NT2/D1 (cell line): ENCODE data around the gene APOBR.

Experiments
- DNase-seq: peaks from one replicate; pipeline ENCODE4 v3.0.0-alpha.2; 2011; ENCODE audit warnings: low read depth, low spot score
- H3K27me3 ChIP-seq: 2 replicates; pipeline ENCODE4 v1.6.0; 2011; ENCODE audit warnings: mild to moderate bottlenecking; ENCODE audit not compliant: insufficient read length, insufficient read depth
- H3K36me3 ChIP-seq: 2 replicates; pipeline ENCODE4 v1.6.1; 2011; ENCODE audit warnings: mild to moderate bottlenecking, low read length, mixed read lengths; ENCODE audit not compliant: insufficient read depth, insufficient read length
- H3K4me1 ChIP-seq: 2 replicates; pipeline ENCODE4 v1.5.1; 2011; ENCODE audit not compliant: insufficient read depth, insufficient read length
- H3K4me3 ChIP-seq: 2 replicates; pipeline ENCODE4 v1.5.1; 2011; ENCODE audit warnings: low read depth; ENCODE audit not compliant: insufficient read length
- H3K9ac ChIP-seq: 2 replicates; pipeline ENCODE4 v1.6.0; 2011; ENCODE audit warnings: low read depth; ENCODE audit not compliant: insufficient read length
- H3K9me3 ChIP-seq: 2 replicates; pipeline ENCODE4 v1.5.1; 2011; ENCODE audit warnings: mild to moderate bottlenecking, low read length; ENCODE audit not compliant: insufficient read depth
- SUZ12 ChIP-seq: IDR thresholded peaks from 2 replicates; pipeline ENCODE4 v1.6.1; 2011; ENCODE audit not compliant: insufficient read length, insufficient read depth; ENCODE audit errors: extremely low read depth
- YY1 ChIP-seq: IDR thresholded peaks from 2 replicates; pipeline ENCODE4 v1.6.1; 2011; ENCODE audit not compliant: insufficient read length, insufficient read depth
- ZNF274 ChIP-seq: IDR thresholded peaks from 2 replicates; pipeline ENCODE4 v1.6.1; 2011; ENCODE audit warnings: mild to moderate bottlenecking, low read depth, low read length

APOBR gene

DNA sequence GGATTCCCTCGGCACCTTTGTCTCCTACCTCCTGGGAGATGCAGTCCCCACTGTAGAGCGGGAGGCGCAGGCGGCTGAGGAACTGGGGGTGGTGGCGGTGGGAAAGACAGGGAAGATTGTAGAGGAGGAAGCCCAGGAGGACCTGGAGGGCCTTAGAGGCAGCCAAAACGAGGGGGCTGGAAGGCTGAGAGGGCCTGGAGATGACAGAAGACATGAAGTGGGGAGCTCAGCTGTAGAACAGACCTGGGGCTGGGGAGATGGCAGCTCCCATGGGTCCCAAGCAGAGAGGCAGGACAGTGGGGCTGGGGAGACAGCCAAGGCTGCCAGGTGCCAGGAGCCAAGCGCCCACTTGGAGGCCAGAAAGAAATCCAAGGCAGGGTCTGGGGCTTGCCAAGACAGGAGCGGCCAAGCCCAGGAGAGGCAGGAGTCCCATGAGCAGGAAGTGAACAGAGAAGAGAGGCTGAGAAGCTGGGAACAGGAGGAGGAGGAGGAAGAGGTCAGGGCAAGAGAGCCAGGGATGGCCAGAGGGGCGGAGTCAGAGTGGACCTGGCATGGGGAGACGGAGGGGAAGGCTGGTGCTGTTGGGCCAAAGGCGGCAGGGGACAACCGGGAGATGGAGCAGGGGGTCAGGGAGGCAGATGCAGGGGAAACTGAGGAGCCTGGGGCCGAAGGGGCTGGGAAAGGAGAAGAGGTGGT lies 803 bp downstream of the APOBR start:
- no peaks in the 10 kb centered on the region for H3K9me3 ChIP-seq
- TF ChIP-seq ZNF274: no peak
- TF ChIP-seq SUZ12: no peak
- no peak for TF ChIP-seq YY1
- H3K9ac ChIP-seq: no peak overlapping the region
- no peak for DNase-seq
- H3K27me3 ChIP-seq: no peaks in the 10 kb centered on the region
- H3K4me1 ChIP-seq: peaks cover 3% of the 10 kb centered on the region
- H3K4me3 ChIP-seq: no peak overlapping the region
- H3K36me3 ChIP-seq: no peaks in the 10 kb centered on the region

DNA sequence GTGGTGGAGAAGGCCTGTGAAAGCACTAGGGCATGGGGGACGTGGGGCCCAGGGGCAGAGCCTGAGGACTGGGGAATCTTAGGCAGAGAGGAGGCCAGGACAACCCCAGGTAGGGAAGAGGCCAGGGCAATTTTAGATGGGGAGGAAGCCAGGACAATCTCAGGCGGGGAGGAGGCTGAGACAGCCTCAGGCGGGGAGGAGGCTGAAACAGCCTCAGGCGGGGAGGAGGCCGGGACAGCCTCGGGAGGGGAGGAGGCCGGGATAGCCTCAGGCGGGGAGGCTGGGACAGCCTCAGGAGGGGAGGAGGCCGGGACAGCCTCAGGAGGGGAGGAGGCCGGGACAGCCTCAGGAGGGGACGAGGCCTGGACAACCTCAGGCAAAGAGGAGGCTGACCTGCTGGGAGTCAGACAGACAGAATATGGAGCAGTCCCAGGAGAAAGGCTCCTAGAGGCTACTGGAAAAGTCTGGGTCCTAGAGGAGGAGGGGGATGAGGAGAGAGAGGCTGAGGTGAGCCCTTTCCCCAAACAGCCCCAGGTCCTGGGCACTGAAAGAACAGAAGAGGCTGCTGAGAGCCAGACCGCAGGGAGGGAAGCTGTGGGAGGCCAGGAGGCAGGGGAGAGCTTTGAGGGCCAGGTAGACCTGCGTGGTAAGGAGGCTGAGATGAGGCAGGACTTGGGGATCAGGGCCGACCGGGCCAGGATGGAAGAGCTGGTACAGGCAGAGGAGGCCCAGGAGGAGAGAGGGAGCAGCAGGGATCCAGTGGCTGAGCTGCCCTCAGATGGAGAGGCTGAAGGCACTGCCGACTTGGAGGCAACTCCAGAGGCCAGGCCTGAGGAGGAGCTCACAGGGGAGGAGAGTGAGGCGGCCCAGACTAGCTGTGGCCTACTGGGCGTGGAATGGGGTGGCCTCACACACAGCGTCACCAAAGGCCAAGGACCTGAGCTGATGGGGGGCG lies 1.6 kb downstream of the APOBR start:
- H3K9ac ChIP-seq: peak overlapping the region; percentile 8
- DNase-seq: no peak
- TF ChIP-seq YY1 (no peak), ZNF274 (no peak), SUZ12 (no peak)

DNA sequence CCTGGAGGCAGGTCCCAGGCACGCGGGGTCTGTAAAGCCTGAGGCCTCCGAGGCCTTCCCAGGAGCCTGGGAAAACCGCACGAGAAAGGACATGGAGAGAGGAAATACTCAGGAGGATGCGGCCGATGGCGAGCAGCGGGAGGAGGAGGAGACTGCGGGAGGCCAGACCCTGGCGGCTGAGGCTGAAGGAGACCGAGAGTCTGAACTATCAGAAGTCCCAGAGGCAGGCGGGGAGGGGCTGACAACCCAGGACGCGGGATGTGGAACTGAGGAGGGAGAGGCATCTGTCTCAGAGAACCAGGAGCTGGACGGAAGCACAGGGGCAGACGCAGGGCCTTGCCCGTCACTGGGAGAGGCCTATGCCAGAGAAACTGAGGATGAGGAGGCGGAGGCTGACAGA lies 2.4 kb downstream of the APOBR start:
- TF ChIP-seq YY1: no peak
- TF ChIP-seq SUZ12: no peak
- no peak for TF ChIP-seq ZNF274
- no peaks in the 10 kb centered on the region for H3K9me3 ChIP-seq
- H3K9ac ChIP-seq: peak overlapping the region; percentile 8
- H3K4me3 ChIP-seq: no peak overlapping the region
- no peaks in the 10 kb centered on the region for H3K36me3 ChIP-seq
- no peaks in the 10 kb centered on the region for H3K27me3 ChIP-seq
- no peak for DNase-seq
- peaks cover 3% of the 10 kb centered on the region for H3K4me1 ChIP-seq

More for the DNA sequence above, 1.6 kb downstream of the APOBR start:
- Histone ChIP-seq H3K4me3 (no peak overlapping the region), H3K27me3 (no peaks in the 10 kb centered on the region), H3K4me1 (peaks cover 3% of the 10 kb centered on the region), H3K9me3 (no peaks in the 10 kb centered on the region), H3K36me3 (no peaks in the 10 kb centered on the region)

DNA sequence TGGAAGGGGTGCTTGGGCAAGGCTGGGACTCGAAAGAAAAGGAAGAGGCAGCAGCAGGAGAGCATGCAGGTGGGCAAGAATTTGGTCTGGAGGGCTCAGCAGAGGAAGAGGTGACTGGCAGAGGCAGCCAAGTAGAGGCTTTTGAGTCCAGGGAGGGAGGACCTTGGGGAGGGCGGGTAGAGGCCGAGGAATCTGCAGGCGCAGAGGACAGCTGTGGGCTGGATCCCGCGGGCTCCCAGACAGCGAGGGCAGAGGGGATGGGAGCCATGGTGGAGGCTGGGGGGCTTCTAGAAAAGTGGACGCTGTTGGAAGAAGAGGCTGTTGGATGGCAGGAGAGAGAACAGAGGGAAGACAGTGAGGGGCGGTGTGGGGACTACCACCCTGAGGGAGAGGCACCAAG lies 2.9 kb downstream of the APOBR start:
- Histone ChIP-seq H3K4me3 (no peak overlapping the region), H3K9me3 (no peaks in the 10 kb centered on the region), H3K9ac (no peak overlapping the region), H3K4me1 (peaks cover 3% of the 10 kb centered on the region), H3K36me3 (no peaks in the 10 kb centered on the region), H3K27me3 (no peaks in the 10 kb centered on the region)
- no peak for TF ChIP-seq YY1
- no peak for TF ChIP-seq SUZ12
- TF ChIP-seq ZNF274: no peak
- no peak for DNase-seq

DNA sequence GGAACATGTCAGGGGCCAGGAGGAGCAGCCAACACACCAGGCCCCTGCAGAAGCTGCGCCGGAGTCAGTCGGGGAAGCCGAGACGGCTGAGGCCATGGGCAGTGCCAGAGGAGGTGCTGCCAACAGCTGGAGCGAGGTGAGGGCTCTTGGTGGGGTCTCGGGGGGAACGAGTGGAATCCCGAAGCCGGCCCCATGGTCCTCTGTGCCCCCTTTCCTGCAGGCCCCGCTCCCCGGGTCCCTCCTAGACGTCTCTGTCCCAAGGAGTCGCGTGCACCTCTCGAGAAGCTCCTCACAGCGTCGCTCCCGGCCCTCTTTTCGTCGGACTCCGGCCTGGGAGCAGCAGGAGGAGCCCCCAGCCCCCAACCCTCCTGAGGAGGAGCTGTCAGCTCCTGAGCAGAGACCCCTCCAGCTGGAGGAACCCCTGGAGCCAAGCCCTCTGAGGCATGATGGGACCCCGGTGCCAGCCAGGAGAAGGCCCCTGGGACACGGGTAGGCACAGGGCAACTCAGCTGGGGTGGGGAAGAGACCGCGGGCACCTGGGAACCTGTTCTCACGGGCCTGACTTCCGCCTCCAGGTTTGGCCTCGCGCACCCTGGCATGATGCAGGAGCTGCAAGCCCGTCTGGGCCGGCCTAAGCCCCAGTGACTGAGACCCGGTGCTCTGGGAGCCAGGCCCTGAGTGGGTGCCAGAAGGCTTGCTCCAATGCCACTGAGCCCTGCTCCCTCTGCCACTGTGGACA lies 3.6 kb downstream of the APOBR start:
- no peak overlapping the region for H3K4me3 ChIP-seq
- H3K36me3 ChIP-seq: no peaks in the 10 kb centered on the region
- DNase-seq: no peak
- H3K4me1 ChIP-seq: peaks cover 3% of the 10 kb centered on the region
- H3K27me3 ChIP-seq: no peaks in the 10 kb centered on the region
- H3K9me3 ChIP-seq: no peaks in the 10 kb centered on the region
- H3K9ac ChIP-seq: no peak overlapping the region
- TF ChIP-seq SUZ12 (no peak), ZNF274 (no peak), YY1 (no peak)

DNA sequence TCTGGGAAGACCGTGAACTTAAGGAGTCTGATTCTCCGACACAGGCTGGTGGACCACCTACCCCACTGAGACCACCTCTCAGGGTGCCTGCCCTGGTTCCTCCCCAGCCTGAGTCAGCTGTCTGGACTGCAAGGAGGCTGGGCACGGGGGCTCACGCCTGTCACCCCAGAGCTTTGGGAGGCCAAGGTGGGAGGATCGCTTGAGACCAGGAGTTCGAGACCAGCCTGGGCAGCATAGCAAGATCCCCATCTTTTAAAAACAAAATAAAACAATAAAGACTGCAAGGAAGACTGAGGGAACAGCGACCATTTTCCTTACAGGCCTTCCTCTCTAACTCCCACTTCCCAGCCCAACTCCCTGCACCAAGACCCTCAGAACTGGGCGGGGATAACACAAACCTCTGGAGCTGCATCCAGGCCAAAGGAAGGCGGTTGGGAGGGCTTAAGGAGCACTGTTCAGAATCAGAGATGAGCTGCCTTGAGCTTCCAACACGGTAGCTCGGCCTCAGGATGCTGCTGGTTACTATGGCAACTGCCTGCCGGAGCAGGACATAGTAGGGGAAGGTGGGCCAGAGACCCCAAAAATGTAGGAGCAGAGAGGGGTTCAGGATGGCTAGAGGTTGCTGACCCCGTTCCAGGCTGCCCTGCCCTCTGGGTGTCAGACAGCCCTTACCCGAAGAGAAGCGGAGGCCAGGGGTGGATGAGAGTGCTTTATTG lies 4.4 kb downstream of the APOBR start:
- no peak for DNase-seq
- H3K9me3 ChIP-seq: no peaks in the 10 kb centered on the region
- no peaks in the 10 kb centered on the region for H3K27me3 ChIP-seq
- H3K4me1 ChIP-seq: peaks cover 7% of the 10 kb centered on the region
- no peak for TF ChIP-seq SUZ12
- TF ChIP-seq ZNF274: no peak
- TF ChIP-seq YY1: no peak
- H3K9ac ChIP-seq: no peak overlapping the region
- H3K36me3 ChIP-seq: no peaks in the 10 kb centered on the region
- H3K4me3 ChIP-seq: no peak overlapping the region
